ENCODE results near the gene SCT.

GRCh38 chr11:660681-661444 is 33.9 kb upstream of the SCT start:
- TF ChIP-seq CTCF (tag by site-specific recombination; IDR thresholded peaks at IDR 0.05) (no peak), ZNF121 (tag by site-specific recombination; IDR thresholded peaks at IDR 0.05) (no peak), GLI4 (tag by site-specific recombination; IDR thresholded peaks at IDR 0.05) (no peak), ZNF394 (tag by site-specific recombination; IDR thresholded peaks at IDR 0.05; ENCODE audit: borderline replicate concordance) (no peak), ZNF146 (tag by site-specific recombination; IDR thresholded peaks at IDR 0.05) (no peak), SALL2 (tag by site-specific recombination; IDR thresholded peaks at IDR 0.05; ENCODE audit: borderline replicate concordance) (no peak), ZNF664 (tag by site-specific recombination; IDR thresholded peaks at IDR 0.05) (no peak), ZFP69B (tag by site-specific recombination; IDR thresholded peaks at IDR 0.05) (no peak), ZNF624 (tag by site-specific recombination; IDR thresholded peaks at IDR 0.05) (no peak)
